Right lobe of liver (tissue), 4 donors: ENCODE measurements around the gene PRDM1.

Experiments used
- CTCF ChIP-seq, 4 donors: fragments of 200-600 bp in 3 of 4; fragments of 450-650 bp in 1 of 4; IDR thresholded peaks; one replicate each; pipeline versions ENCODE4 v1.5.1 to v1.8.0; 2016 to 2022; ENCODE audit warnings: antibody characterized with exemption in 4 of 4, mild to moderate bottlenecking in 2 of 4
- POLR2A ChIP-seq: fragments of 450-650 bp; IDR thresholded peaks from one replicate; pipeline ENCODE4 v1.6.1; 2017; ENCODE audit warnings: antibody characterized with exemption, mild to moderate bottlenecking
- donor health status: DM: no; HTN: no; CAD: no.
- donor health status: DM: no; HTN: no; CAD: no.
- donor health status: DM: no; HTN: yes; CAD: no.

- no peak for TF ChIP-seq CTCF (IDR thresholded peaks at IDR 0.05)
- no peak for TF ChIP-seq POLR2A
Observed at GRCh38 chr6:106100755-106101154, 14.6 kb downstream of the PRDM1 start.
